GM10248 (cell line): Measurements from ENCODE around the gene ZFAND2B.
"Not testable (repeated sequence)": the region's sequence is repeated elsewhere in the genome, so short reads cannot be mapped to it uniquely, and the experiment has no call there.

Experiments used
- CTCF ChIA-PET: fragments of 300-600 bp; sonication (Branson Sonifier 250); formaldehyde crosslinking; extraction: SDS; loops from one replicate; lab custom pipeline; 2021; ENCODE audit warnings: antibody characterized with exemption; lab: Yijun Ruan, JAX
- POLR2A ChIA-PET: fragments of 350-650 bp; sonication (Branson Sonifier 250); formaldehyde crosslinking; extraction: SDS; loops from one replicate; lab custom pipeline; 2020; ENCODE audit warnings: antibody characterized with exemption; lab: Yijun Ruan, JAX
- DNase-seq: peaks from one replicate; pipeline ENCODE4 v3.0.0; 2012; ENCODE audit errors: extremely low spot score
- CTCF ChIP-seq: IDR thresholded peaks from 2 replicates; pipeline ENCODE4 v1.5.1; 2012; ENCODE audit warnings: mild to moderate bottlenecking, low read depth; ENCODE audit errors: extremely low read depth, missing control alignments, control extremely low read depth

ZFAND2B gene

GRCh38 chr2:219198974-219199373 is 7.6 kb upstream of the ZFAND2B start:
- CTCF ChIA-PET, result interaction anchor here (0.6 to 2.0 kb wide), 9 partner anchors 10 to 169 kb away, joined by 3 to 6 read pairs (median 4); partner anchors contain the start of genes RESP18 and SLC23A3
- no peak for TF ChIP-seq CTCF

GRCh38 chr2:219199470-219200211 is 6.9 kb upstream of the ZFAND2B start:
- POLR2A ChIA-PET, result interaction anchor here (0.6 kb wide), 1 partner anchor 11 kb away, joined by 3 read pairs; no protein-coding TSS in a partner anchor
- DNase-seq, result no peak
- TF ChIP-seq CTCF, result no peak
- CTCF ChIA-PET, result interaction anchor here (0.6 to 2.0 kb wide), 10 partner anchors 10 to 170 kb away, joined by 3 to 6 read pairs (median 4); partner anchors contain the start of genes RESP18 and SLC23A3

More at GRCh38 chr2:219198974-219199373, 7.6 kb upstream of the ZFAND2B start:
- no peak for DNase-seq
- POLR2A ChIA-PET, result no interaction called here

GRCh38 chr2:219200502-219201326 is 5.9 kb upstream of the ZFAND2B start:
- CTCF ChIA-PET, result interaction anchor here (0.7 to 2.0 kb wide), 5 partner anchors 10 to 94 kb away, joined by 3 to 7 read pairs (median 3); no protein-coding TSS in a partner anchor
- not testable (repeated sequence) for DNase-seq
- POLR2A ChIA-PET, result interaction anchor here (0.6 kb wide), 1 partner anchor 12 kb away, joined by 3 read pairs; no protein-coding TSS in a partner anchor

- DNase-seq, POLR2A ChIA-PET: not testable (repeated sequence)
- CTCF ChIA-PET, result interaction anchor here (0.7 to 1.9 kb wide), 2 partner anchors 10 to 93 kb away, joined by 3 to 7 read pairs; no protein-coding TSS in a partner anchor
These were observed 5.3 kb upstream of the ZFAND2B start for GRCh38 chr2:219201331-219201730.

- ChIA-PET POLR2A (no interaction called here), CTCF (interaction anchor here (1.2 to 2.2 kb wide), 5 partner anchors 15 to 90 kb away, joined by 3 to 8 read pairs (median 3); partner anchors contain the start of genes ANKZF1 and ATG9A)
- no peak for TF ChIP-seq CTCF
These were observed 2.0 kb upstream of the ZFAND2B start for GRCh38 chr2:219204425-219205164.

GRCh38 chr2:219205165-219205538 is 1.4 kb upstream of the ZFAND2B start:
- TF ChIP-seq CTCF, result no peak
- DNase-seq, result no peak
- ChIA-PET CTCF (interaction anchor here (1.4 to 2.4 kb wide), 2 partner anchors 23 to 90 kb away, joined by 6 to 8 read pairs; no protein-coding TSS in a partner anchor), POLR2A (no interaction called here)

More at GRCh38 chr2:219204425-219205164, 2.0 kb upstream of the ZFAND2B start:
- DNase-seq, result no peak
